K562 (cell line): ENCODE measurements around the gene THRSP. TPM values are rescaled to one million over a fixed set of nuclear protein-coding genes. Genes with fewer than 3 reads are reported as not detected.
A peak's percentile ranks its signal among the peaks of the same experiment; 100 is the strongest.

Source experiments
- CEBPB ChIP-seq: fragments of 450-650 bp; IDR thresholded peaks from 2 replicates; pipeline ENCODE4 v1.6.1; 2016; ENCODE audit warnings: missing genetic modification characterization, missing compliant biosample characterization
- KAT7 ChIP-seq: sonication (generic); formaldehyde crosslinking; IDR thresholded peaks from 2 replicates; pipeline ENCODE4 v1.8.0; 2022; ENCODE audit warnings: missing genetic modification reagents, mild to moderate bottlenecking, borderline replicate concordance
- KDM5B ChIP-seq: fragments of 200-600 bp; sonication (generic); IDR thresholded peaks from 2 replicates; pipeline ENCODE4 v1.6.1; 2012; ENCODE audit warnings: low read depth, mild to moderate bottlenecking, moderate library complexity, low read length, control low read depth, inconsistent platforms; ENCODE audit not compliant: insufficient replicate concordance
- POLR2H ChIP-seq: IDR thresholded peaks from 2 replicates; pipeline ENCODE4 v1.6.1; 2016; ENCODE audit warnings: missing genetic modification characterization, low read depth, mild to moderate bottlenecking, control low read depth, missing compliant biosample characterization, moderate library complexity
- RAD21 ChIP-seq, 2 experiments: fragments of 250-450 bp in 1 of 2; fragments of 450-650 bp in 1 of 2; sonication (Bioruptor Pico) in 1 of 2; formaldehyde crosslinking in 1 of 2; IDR thresholded peaks in 1 of 2; conservative IDR thresholded peaks in 1 of 2; 2 replicates each; pipeline versions ENCODE4 v1.4.0 to v1.8.0; 2020 to 2022; ENCODE audit warnings: mild to moderate bottlenecking in 2 of 2, moderate library complexity in 1 of 2
- SMARCB1 ChIP-seq: IDR thresholded peaks from 2 replicates; pipeline ENCODE4 v1.6.1; 2011; ENCODE audit warnings: improper control_type of control experiment, low read depth; ENCODE audit not compliant: insufficient read length
- TCF7 ChIP-seq: sonication (generic); IDR thresholded peaks from 2 replicates; pipeline ENCODE4 v1.6.1; 2016; ENCODE audit warnings: antibody characterized with exemption, borderline replicate concordance
- WHSC1 ChIP-seq: IDR thresholded peaks from one replicate; pipeline ENCODE4 v1.6.1; 2012; ENCODE audit warnings: low read length, control low read depth, inconsistent platforms
- ZNF146 ChIP-seq: IDR thresholded peaks from one replicate; pipeline ENCODE4 v1.6.1; 2018; ENCODE audit warnings: missing compliant biosample characterization; ENCODE audit not compliant: unreplicated experiment
- ZNF184 ChIP-seq: sonication (generic); formaldehyde crosslinking; IDR thresholded peaks from 2 replicates; pipeline ENCODE4 v1.5.0; 2020; ENCODE audit warnings: missing genetic modification reagents
- ZNF224 ChIP-seq: sonication (generic); formaldehyde crosslinking; IDR thresholded peaks from 2 replicates; pipeline ENCODE4 v1.8.0; 2022; ENCODE audit warnings: mild to moderate bottlenecking, missing genetic modification reagents
- ZNF785 ChIP-seq: fragments of 250-450 bp; sonication (Bioruptor Pico); IDR thresholded peaks from 2 replicates; pipeline ENCODE4 v1.4.0; 2020; ENCODE audit warnings: mild to moderate bottlenecking
- polyA plus RNA-seq, 8 experiments: library from polyadenylated mRNA; depleted of rRNA in 4 of 8; stranded (reverse) in 5 of 8; unstranded in 3 of 8; fragments of >200 nt; fragmentation: Nextera tagmentation in 2 of 8; fragmentation: Illumina TruSeq in 1 of 8; extraction: Ambion mirVana in 2 of 8; extraction: Trizol in 1 of 8; gene quantifications; 2 replicates each; pipeline versions ENCODE4 v1.2.1 to v1.2.3, GENCODE V29; 2011 to 2014; ENCODE audit warnings: inconsistent platforms in 1 of 8, missing spikeins in 1 of 8
- total RNA-seq, 7 experiments: library from RNA; depleted of rRNA in 6 of 7; stranded (reverse); fragments of >200 nt in 6 of 7; fragmentation: Illumina TruSeq in 2 of 7; extraction: Trizol in 2 of 7; gene quantifications; 2 replicates each; pipeline versions ENCODE4 v1.2.1 to v1.2.3, GENCODE V29; 2011 to 2021; ENCODE audit warnings: low replicate concordance in 1 of 7
- TF ChIP-seq, protein P1 (sequence below), 2 experiments: fragments of 200-800 bp in 1 of 2; sonication (Bioruptor generic) in 1 of 2; sonication (generic) in 1 of 2; formaldehyde crosslinking in 1 of 2; IDR thresholded peaks in 1 of 2; conservative IDR thresholded peaks in 1 of 2; 2 replicates each; pipeline versions ENCODE4 v1.5.0 to v1.6.1; 2016 to 2020; ENCODE audit warnings: missing compliant biosample characterization in 1 of 2, missing genetic modification characterization in 1 of 2, missing genetic modification reagents in 1 of 2
- TF ChIP-seq, protein P2 (sequence below): fragments of 200-800 bp; sonication (Bioruptor generic); IDR thresholded peaks from 2 replicates; pipeline ENCODE4 v1.6.1; 2017; ENCODE audit warnings: missing genetic modification characterization, missing compliant biosample characterization
- TF ChIP-seq, protein P3 (sequence below): sonication (generic); formaldehyde crosslinking; IDR thresholded peaks from 2 replicates; pipeline ENCODE4 v1.8.1; 2023; ENCODE audit warnings: mild to moderate bottlenecking, missing genetic modification reagents
- TF ChIP-seq, protein P4 (sequence below): fragments of 250-450 bp; sonication (Bioruptor Pico); IDR thresholded peaks from 2 replicates; pipeline ENCODE4 v1.5.0; 2021; ENCODE audit warnings: mild to moderate bottlenecking, moderate library complexity
- TF ChIP-seq, protein P5 (sequence below): fragments of 450-650 bp; IDR thresholded peaks from 2 replicates; pipeline ENCODE4 v1.6.1; 2016

Gene THRSP
- total and polyA plus RNA-seq, 9 of the 15 experiments (the other 6 are each of a cell fraction or from before 2014, with no cell fraction given): 0.23 to 0.56 (median 0.31) TPM; not detected in 2

DNA sequence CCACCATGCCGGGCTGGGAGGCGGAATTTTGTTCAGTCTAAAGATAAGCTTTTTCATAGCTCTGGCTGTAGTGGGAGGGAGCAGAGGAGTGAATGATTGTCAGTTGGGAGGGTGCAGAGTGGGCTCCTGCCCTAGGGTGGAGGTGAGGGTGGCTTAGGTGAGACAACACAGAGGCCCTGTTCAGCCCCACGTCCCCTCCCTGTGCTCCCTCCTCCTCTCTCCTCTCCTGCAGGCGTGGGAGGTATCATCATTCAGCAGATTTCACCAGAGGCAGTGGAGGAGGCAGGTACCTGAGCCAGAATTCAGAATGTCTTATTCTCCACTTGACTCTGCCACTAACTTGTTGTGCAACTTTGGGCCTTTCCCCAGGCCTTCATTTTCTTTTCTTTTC, 1.7 kb upstream of the THRSP start (continued):
- TF ChIP-seq, protein P1, sequence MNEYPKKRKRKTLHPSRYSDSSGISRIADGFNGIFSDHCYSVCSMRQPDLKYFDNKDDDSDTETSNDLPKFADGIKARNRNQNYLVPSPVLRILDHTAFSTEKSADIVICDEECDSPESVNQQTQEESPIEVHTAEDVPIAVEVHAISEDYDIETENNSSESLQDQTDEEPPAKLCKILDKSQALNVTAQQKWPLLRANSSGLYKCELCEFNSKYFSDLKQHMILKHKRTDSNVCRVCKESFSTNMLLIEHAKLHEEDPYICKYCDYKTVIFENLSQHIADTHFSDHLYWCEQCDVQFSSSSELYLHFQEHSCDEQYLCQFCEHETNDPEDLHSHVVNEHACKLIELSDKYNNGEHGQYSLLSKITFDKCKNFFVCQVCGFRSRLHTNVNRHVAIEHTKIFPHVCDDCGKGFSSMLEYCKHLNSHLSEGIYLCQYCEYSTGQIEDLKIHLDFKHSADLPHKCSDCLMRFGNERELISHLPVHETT (CRISPR knock-in tag; conservative IDR thresholded peaks at IDR 0.05 in 1 of 2, IDR thresholded peaks at IDR 0.05 in 1 of 2): no peak
- TF ChIP-seq KAT7 (CRISPR knock-in tag): no peak
- TF ChIP-seq SMARCB1: no peak
- no peak for TF ChIP-seq ZNF785 (CRISPR knock-in tag)
- TF ChIP-seq ZNF224 (CRISPR knock-in tag): no peak
- TF ChIP-seq WHSC1: no peak
- TF ChIP-seq, protein P2, sequence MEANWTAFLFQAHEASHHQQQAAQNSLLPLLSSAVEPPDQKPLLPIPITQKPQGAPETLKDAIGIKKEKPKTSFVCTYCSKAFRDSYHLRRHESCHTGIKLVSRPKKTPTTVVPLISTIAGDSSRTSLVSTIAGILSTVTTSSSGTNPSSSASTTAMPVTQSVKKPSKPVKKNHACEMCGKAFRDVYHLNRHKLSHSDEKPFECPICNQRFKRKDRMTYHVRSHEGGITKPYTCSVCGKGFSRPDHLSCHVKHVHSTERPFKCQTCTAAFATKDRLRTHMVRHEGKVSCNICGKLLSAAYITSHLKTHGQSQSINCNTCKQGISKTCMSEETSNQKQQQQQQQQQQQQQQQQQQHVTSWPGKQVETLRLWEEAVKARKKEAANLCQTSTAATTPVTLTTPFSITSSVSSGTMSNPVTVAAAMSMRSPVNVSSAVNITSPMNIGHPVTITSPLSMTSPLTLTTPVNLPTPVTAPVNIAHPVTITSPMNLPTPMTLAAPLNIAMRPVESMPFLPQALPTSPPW (CRISPR knock-in tag): peak; percentile 63
- TF ChIP-seq, protein P3, sequence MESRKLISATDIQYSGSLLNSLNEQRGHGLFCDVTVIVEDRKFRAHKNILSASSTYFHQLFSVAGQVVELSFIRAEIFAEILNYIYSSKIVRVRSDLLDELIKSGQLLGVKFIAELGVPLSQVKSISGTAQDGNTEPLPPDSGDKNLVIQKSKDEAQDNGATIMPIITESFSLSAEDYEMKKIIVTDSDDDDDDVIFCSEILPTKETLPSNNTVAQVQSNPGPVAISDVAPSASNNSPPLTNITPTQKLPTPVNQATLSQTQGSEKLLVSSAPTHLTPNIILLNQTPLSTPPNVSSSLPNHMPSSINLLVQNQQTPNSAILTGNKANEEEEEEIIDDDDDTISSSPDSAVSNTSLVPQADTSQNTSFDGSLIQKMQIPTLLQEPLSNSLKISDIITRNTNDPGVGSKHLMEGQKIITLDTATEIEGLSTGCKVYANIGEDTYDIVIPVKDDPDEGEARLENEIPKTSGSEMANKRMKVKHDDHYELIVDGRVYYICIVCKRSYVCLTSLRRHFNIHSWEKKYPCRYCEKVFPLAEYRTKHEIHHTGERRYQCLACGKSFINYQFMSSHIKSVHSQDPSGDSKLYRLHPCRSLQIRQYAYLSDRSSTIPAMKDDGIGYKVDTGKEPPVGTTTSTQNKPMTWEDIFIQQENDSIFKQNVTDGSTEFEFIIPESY (CRISPR knock-in tag): no peak
- TF ChIP-seq CEBPB (tag): peak; percentile 84
- no peak for TF ChIP-seq POLR2H (tag)
- TF ChIP-seq, protein P4, sequence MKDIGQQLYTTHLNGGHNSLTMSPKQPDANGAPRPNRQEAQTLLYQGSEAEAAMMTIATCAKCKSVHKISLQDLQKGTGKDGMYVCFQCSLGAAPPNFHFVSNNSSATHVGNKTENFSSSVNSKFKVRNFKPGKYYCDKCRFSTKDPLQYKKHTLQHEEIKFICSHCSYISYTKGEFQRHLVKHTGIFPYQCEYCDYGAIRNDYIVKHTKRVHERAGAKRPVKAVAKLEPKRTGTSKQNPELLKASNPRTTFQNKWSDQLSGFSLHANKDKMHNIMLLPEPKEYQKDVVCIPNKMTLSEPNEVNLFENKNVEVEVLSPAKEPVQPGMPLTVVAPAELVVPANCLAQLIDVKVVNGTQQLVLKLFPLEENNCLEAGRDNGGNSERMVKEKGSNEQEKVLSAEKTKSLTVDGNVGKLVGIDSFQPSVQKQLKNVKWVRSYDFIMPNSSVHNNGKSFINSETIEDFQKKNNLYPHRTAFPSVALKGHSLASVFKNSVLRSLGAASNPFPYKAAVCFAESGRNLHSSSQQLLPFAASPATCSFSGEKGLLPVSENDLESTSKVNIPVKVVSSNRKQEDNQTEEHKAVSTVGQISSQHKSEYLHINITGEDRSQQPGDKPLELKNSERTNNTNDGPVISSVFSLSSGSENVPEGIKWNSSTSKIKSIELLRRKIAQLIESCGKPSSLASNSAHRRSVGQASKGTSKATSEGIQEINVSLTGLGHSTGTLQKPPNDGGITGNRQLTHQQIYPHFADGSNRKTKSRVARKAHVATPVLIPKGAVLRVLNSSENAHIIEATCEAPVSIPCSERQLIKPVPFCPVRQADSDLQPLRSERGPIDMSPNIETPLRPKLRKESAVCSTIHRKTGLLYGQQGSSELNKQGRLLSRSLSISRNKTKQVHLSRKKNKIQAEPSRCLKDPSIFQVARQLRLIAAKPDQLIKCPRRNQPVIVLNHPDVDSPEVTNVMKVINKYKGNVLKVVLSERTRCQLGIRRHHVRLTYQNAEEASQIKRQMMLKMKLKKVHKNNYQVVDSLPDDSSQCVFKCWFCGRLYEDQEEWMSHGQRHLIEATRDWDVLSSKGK (CRISPR knock-in tag): no peak
- TF ChIP-seq TCF7: no peak
- TF ChIP-seq KDM5B: no peak
- TF ChIP-seq ZNF184: no peak
- TF ChIP-seq RAD21 (CRISPR knock-in tag; conservative IDR thresholded peaks at IDR 0.05 in 1 of 2, IDR thresholded peaks at IDR 0.05 in 1 of 2): no peak
- no peak for TF ChIP-seq ZNF146 (CRISPR knock-in tag)
- TF ChIP-seq, protein P5, sequence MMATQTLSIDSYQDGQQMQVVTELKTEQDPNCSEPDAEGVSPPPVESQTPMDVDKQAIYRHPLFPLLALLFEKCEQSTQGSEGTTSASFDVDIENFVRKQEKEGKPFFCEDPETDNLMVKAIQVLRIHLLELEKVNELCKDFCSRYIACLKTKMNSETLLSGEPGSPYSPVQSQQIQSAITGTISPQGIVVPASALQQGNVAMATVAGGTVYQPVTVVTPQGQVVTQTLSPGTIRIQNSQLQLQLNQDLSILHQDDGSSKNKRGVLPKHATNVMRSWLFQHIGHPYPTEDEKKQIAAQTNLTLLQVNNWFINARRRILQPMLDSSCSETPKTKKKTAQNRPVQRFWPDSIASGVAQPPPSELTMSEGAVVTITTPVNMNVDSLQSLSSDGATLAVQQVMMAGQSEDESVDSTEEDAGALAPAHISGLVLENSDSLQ: peak; percentile 20; the same call in 1 of the 2 replicates
